ENCODE results near the gene PTGDS. TPM values are rescaled to one million over a fixed set of nuclear protein-coding genes. Genes with fewer than 3 reads are reported as not detected.

PTGDS gene
- total and polyA plus RNA-seq, 9 of the 15 experiments (the other 6 are each of a cell fraction or from before 2014, with no cell fraction given) = 0.46 to 7.1 (median 2.0) TPM

- Histone ChIP-seq H3K4me2 (ENCODE audit: insufficient read depth, low read length) (0 out of 2 replicates have a peak overlapping the region, but pooled peaks have one; percentile 88), H3K27ac (ENCODE audit: extremely low read depth, low read depth, low read length) (no peak overlapping the region), H3K79me2 (ENCODE audit: control insufficient read depth, insufficient read depth, low read length) (peaks cover 26% of the 10 kb centered on the region), H3K4me1 (replicated peaks in 1 of 2; ENCODE audit: control insufficient read depth in 2 of 2, insufficient read depth in 2 of 2, low read length in 2 of 2) (peaks cover 20 to 83% of the 10 kb centered on the region in 2 experiments), H3K27me3 (ENCODE audit: control insufficient read depth in 2 of 2, insufficient read depth in 2 of 2, low read length in 2 of 2) (no peaks in the 10 kb centered on the region), H3K36me3 (ENCODE audit: control insufficient read depth, insufficient read depth, low read length) (peaks cover 52% of the 10 kb centered on the region; the same call in 2 of the 3 replicates), H3K9me3 (replicated peaks; ENCODE audit: control insufficient read depth, insufficient read depth, low read depth, low read length) (no peaks in the 10 kb centered on the region), H3K9me1 (ENCODE audit: control insufficient read depth, insufficient read depth, low read length) (peaks cover 3% of the 10 kb centered on the region), H3K9ac (ENCODE audit: insufficient read depth in 1 of 2, low read depth in 2 of 2, low read length in 2 of 2) (peak overlapping the region in 1 of 2 experiments; percentile 98; a peak in 2 of 4 replicates), H4K20me1 (replicated peaks; ENCODE audit: control insufficient read depth, insufficient read depth, low read length) (no peaks in the 10 kb centered on the region), H2AFZ (ENCODE audit: low read depth, low read length) (no peak overlapping the region), H3K4me3 (no peak overlapping the region; the same call in 1 of the 2 replicates)
- TF ChIP-seq NFXL1 (CRISPR knock-in tag; IDR thresholded peaks at IDR 0.05) = no peak
- TF ChIP-seq TGIF2 (CRISPR knock-in tag; IDR thresholded peaks at IDR 0.05) = 0 out of 2 replicates have a peak, but pooled peaks have one; percentile 66
- peak; percentile 55 for TF ChIP-seq POLR2G (IDR thresholded peaks at IDR 0.05; ENCODE audit: low read depth, low read length)
- peak; percentile 56 for TF ChIP-seq RBFOX2 (IDR thresholded peaks at IDR 0.05; ENCODE audit: low read depth, low read length)
- TF ChIP-seq ZBTB33 (CRISPR knock-in tag; IDR thresholded peaks at IDR 0.05) = peak; percentile 99
- TF ChIP-seq, protein P1, sequence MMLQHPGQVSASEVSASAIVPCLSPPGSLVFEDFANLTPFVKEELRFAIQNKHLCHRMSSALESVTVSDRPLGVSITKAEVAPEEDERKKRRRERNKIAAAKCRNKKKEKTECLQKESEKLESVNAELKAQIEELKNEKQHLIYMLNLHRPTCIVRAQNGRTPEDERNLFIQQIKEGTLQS (IDR thresholded peaks at IDR 0.05) = peak; percentile 52
- TF ChIP-seq, protein P1 (CRISPR knock-in tag; conservative IDR thresholded peaks at IDR 0.05) = no peak
- no peak for TF ChIP-seq USF2 (CRISPR knock-in tag; IDR thresholded peaks at IDR 0.05)
- 0 out of 2 replicates have a peak, but pooled peaks have one; percentile 44 for TF ChIP-seq ZC3H4 (CRISPR knock-in tag; IDR thresholded peaks at IDR 0.05; ENCODE audit: borderline replicate concordance)
- TF ChIP-seq TFAP4 (CRISPR knock-in tag; IDR thresholded peaks at IDR 0.05; ENCODE audit: borderline replicate concordance) = peak; percentile 5; the same call in 1 of the 2 replicates
- TF ChIP-seq PRPF4 (IDR thresholded peaks at IDR 0.05; ENCODE audit: insufficient read depth, low read depth, low read length, poor library complexity, severe bottlenecking) = peak; percentile 61
- ATAC-seq = no peak
- POLR2A ChIA-PET = interaction anchor here (0.7 kb wide), 1 partner anchor 16 kb away, joined by 3 read pairs; no protein-coding TSS in a partner anchor
- no peak for FAIRE-seq
- BruUV-seq (replicated peaks) = no TSS peak
- in situ Hi-C loops (cut with MboI) (no loop called here), intact Hi-C loops (cut with micrococcal nuclease) (loop anchor here (5.0 kb wide), 1 partner anchor 95 kb away; the partner anchor contains the start of gene PHPT1)
- CTCF ChIA-PET (ENCODE audit: low intra/inter-chr PET ratio) = interaction anchor here (0.6 kb wide), 1 partner anchor 95 kb away, joined by 3 read pairs; no protein-coding TSS in a partner anchor
- DNase-seq (ENCODE audit: extremely low read depth in 1 of 4, low spot score in 3 of 4) = peak in 2 of 4 experiments; percentile 48 to 53
- 93% methylated on average over 31 of the region's 60 CpGs for whole genome bisulfite sequencing (ENCODE audit: insufficient coverage, low coverage, missing lambda C conversion rate)
Measured at GRCh38 chr9:136942112-136942880, 35.0 kb upstream of the PTGDS start.
